GM19193 (cell line): ENCODE measurements around the gene PDGFD.

Source experiments
- POLR2A ChIP-seq: IDR thresholded peaks from 4 replicates; pipeline ENCODE4 v1.6.1; 2011; ENCODE audit not compliant: insufficient read depth, insufficient read length; ENCODE audit errors: extremely low read depth

The PDGFD gene

GRCh38 chr11:104120493-104121137 is 43.3 kb downstream of the PDGFD start:
- no peak for TF ChIP-seq POLR2A

DNA sequence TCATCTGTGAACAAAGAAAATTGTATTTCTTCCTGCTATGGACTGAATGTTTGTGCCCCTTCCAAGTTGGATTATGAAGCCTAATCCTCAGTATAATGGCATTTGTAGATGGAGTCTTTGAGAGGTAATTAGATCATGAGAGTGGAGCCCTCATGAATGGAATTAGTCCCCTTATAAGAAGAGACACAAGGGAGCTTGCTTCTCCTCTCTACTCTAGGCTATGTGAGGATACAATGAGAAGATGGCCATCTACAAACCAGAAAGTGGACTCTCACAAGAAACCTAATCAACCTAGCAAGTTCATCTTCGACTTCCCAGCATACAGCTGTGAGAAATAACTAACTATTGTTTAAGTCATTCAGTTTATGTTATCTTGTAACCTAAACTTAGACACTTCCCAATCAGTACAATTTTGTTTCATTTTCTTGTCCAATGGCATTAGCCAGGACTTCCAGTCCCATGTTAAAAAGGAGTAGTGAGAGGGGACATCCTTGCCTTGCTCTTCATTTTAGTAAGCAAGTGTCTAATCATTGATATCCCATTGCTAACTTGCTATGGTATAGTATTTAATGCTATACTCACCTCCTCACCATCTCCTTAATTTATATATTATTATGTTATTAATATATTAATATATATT is 45.7 kb downstream of the PDGFD start:
- no peak for TF ChIP-seq POLR2A

- no peak for TF ChIP-seq POLR2A
Measured at GRCh38 chr11:104113541-104113940, 50.4 kb downstream of the PDGFD start.

GRCh38 chr11:104106136-104106754 is 57.7 kb downstream of the PDGFD start:
- no peak for TF ChIP-seq POLR2A

DNA sequence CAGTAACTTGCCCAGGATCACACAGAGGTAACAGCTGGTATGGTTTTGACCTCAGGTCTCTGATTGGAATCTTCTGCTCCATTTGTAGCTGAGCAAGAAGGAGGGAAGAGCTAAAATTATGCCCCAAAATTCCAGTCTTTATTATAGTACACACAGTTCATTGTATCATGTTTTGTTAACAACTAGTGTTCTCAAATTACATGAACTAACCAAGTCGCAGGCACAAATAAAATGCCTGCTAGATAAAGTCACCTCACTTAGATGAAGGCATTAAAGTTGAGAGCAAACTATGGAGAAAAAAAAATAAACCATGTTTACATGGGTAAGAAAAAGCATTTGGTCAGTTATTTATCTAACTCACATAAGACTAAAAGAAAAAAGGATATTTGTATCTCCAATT is 58.8 kb downstream of the PDGFD start:
- no peak for TF ChIP-seq POLR2A

- no peak for TF ChIP-seq POLR2A
Measured at GRCh38 chr11:104104664-104105063, 59.3 kb downstream of the PDGFD start.

GRCh38 chr11:104104201-104104600 is 59.7 kb downstream of the PDGFD start:
- TF ChIP-seq POLR2A: no peak

GRCh38 chr11:104098555-104098954 is 65.4 kb downstream of the PDGFD start:
- no peak for TF ChIP-seq POLR2A

DNA sequence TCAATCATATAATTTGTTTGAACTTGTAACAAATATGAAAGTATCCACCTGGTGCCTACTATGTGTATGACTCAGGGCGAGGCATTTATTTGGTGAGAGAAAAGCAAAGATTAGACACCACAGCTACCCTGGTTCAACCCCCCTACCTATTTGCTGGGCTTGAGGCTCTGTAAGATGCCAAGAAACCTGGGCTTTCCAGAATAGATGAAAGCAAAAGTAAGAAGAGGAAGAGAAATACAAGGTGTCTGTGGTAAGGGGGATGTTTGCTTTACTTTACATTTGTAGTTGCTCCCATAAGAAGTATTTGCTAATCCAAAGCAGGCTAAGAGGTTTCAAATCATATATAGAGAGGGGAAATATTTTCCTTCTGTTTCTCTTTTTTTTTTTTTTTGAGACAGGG is 65.8 kb downstream of the PDGFD start:
- no peak for TF ChIP-seq POLR2A

DNA sequence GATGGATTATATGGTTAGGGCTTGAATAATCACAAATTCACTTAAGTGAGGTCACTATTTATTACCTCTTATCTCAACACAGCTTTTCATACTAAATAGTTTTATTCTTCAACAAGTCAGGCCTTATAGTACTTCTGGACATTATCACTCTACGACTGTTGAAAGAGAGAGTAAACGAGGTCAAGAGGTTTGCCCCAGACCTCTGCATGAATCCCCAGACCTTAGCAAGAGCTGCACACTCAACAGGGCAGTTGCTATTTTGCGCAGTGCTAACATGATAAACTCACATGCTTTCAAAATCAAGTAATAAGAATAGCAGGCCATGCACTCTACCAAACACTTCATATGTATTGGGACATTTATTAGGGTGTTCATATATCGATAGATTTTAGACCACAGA is 67.0 kb downstream of the PDGFD start:
- TF ChIP-seq POLR2A: no peak

- no peak for TF ChIP-seq POLR2A
Measured at GRCh38 chr11:104095791-104096190, 68.2 kb downstream of the PDGFD start.

DNA sequence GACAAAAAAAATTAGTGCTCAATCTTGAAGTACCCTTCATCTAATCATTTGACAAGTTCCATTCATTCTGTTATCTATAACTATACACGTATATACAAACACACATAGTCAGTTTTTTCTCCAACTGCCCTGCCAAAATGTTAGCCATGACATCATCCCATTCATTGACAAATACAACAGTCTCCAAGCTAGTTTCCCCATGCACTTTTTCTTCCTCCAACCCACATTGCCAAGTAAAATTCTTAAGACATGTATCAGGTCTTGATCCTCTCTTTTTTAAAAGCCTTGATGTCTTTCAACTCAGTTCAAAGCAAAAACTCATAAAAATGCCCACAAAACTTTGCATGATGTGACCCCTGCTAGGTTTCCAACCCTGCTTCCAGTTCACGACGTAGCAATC is 69.4 kb downstream of the PDGFD start:
- no peak for TF ChIP-seq POLR2A

- TF ChIP-seq POLR2A: no peak
Measured at GRCh38 chr11:104093426-104094280, 70.3 kb downstream of the PDGFD start.

DNA sequence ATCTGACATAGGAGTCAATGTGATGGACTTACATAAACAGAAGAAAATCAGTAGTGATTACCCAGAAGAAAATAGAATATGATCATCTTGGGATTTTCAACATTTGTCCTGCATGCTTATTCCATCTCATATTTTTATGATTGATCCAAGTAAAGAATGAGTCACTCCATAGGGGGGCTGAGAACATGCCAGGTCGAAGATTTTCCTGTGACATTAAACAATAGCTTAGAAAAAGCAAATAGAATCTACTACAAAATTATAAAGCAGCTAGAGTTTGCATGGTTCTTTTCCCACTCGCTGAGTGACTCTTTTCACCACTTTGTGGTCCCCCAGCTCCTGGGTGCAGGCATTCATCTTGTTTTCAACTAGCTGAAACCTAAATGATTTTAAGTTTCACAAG is 71.2 kb downstream of the PDGFD start:
- no peak for TF ChIP-seq POLR2A
